ENCODE data around the gene LRRC75A. TPM values are rescaled to one million over a fixed set of nuclear protein-coding genes. Genes with fewer than 3 reads are reported as not detected.

The LRRC75A gene
- total and polyA plus RNA-seq, 4 experiments from 2014 or later: 0.72 to 5.7 (median 4.0) TPM

DNA sequence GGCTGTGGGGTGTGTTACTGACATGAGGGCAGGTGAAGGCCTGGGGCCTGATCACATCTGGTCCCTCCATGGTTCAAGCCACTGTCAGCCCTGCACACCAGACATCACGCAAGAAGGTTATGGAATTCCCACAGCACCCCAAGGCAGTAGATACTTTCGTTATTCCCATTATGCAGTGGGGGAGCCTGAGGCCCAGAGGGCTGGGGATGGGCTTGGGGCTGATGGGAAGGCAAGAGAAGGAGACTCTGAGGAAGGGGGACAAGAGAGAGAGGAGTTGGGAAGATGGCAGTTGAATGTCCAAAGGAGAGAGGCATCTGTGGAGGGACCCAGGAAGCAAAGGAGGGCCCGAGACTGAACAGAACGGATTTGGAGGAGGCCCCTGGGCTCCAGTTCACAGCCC, 42.0 kb downstream of the LRRC75A start:
- intact Hi-C loops (cut with micrococcal nuclease): loop anchor here (5.0 kb wide), 1 partner anchor 68 kb away; the partner anchor contains the start of gene UBB
- Histone ChIP-seq H3K27me3 (ENCODE audit: insufficient read depth, low read length) (no peaks in the 10 kb centered on the region), H3K9me3 (ENCODE audit: control insufficient read depth in 1 of 2, low read length in 2 of 2) (no peaks in the 10 kb centered on the region), H3K36me3 (ENCODE audit: insufficient read depth, low read length) (peaks cover 5% of the 10 kb centered on the region), H3K27ac (ENCODE audit: low read depth, low read length) (no peak overlapping the region), H3K4me1 (ENCODE audit: insufficient read depth, low read length) (no peaks in the 10 kb centered on the region), H3K4me3 (ENCODE audit: low read length in 2 of 2) (no peak overlapping the region)
- H3K36me3 Mint-ChIP-seq: peaks cover 7 to 39% of the 10 kb centered on the region in 2 donors
- peaks cover 0 to 3% (median 0%) of the 10 kb centered on the region in 8 donors for H3K9me3 Mint-ChIP-seq
- POLR2A ChIA-PET (ENCODE audit: partially characterized antibody): interaction anchor here (6.7 kb wide), 1 partner anchor 10 kb away, joined by 34 read pairs; no protein-coding TSS in a partner anchor
- H3K27ac Mint-ChIP-seq: peak overlapping the region in 3 of 7 donors; percentile 12 to 78 (median 72)
- CTCF ChIA-PET (ENCODE audit: partially characterized antibody): interaction anchor here (2.8 to 7.6 kb wide), 3 partner anchors 10 to 71 kb away, joined by 11 to 144 read pairs (median 71); no protein-coding TSS in a partner anchor
- DNase-seq: peak in 1 of 5 donors; percentile 9
- peaks cover 2 to 31% (median 15%) of the 10 kb centered on the region in 4 donors for H3K4me1 Mint-ChIP-seq
- no peaks in the 10 kb centered on the region for H3K27me3 Mint-ChIP-seq
- H3K4me3 Mint-ChIP-seq: no peak overlapping the region

- intact Hi-C loops (cut with micrococcal nuclease): no loop called here
- no peaks in the 10 kb centered on the region for H3K4me1 ChIP-seq (ENCODE audit: insufficient read depth, low read length)
- POLR2A ChIA-PET (ENCODE audit: partially characterized antibody): interaction anchor here (6.7 kb wide), 1 partner anchor 9 kb away, joined by 34 read pairs; no protein-coding TSS in a partner anchor
- Mint-ChIP-seq H3K27ac (peak overlapping the region in 2 of 7 donors; percentile 27 to 48), H3K36me3 (peaks cover 9 to 43% of the 10 kb centered on the region in 2 donors), H3K9me3 (peaks cover 0 to 3% (median 0%) of the 10 kb centered on the region in 8 donors), H3K4me3 (no peak overlapping the region), H3K4me1 (peaks cover 4 to 35% (median 16%) of the 10 kb centered on the region in 4 donors), H3K27me3 (no peaks in the 10 kb centered on the region)
- no peak overlapping the region for H3K4me3 ChIP-seq (ENCODE audit: low read length in 2 of 2)
- DNase-seq: peak in 1 of 5 donors; percentile 22
- H3K27ac ChIP-seq (ENCODE audit: low read depth, low read length): no peak overlapping the region
- no peaks in the 10 kb centered on the region for H3K9me3 ChIP-seq (ENCODE audit: control insufficient read depth in 1 of 2, low read length in 2 of 2)
- CTCF ChIA-PET (ENCODE audit: partially characterized antibody): interaction anchor here (0.6 to 7.6 kb wide), 2 partner anchors 63 to 71 kb away, joined by 3 to 144 read pairs; no protein-coding TSS in a partner anchor
- H3K36me3 ChIP-seq (ENCODE audit: insufficient read depth, low read length): peaks cover 5% of the 10 kb centered on the region
- no peaks in the 10 kb centered on the region for H3K27me3 ChIP-seq (ENCODE audit: insufficient read depth, low read length)
Observed at GRCh38 chr17:16449121-16449570, 42.8 kb downstream of the LRRC75A start.

DNA sequence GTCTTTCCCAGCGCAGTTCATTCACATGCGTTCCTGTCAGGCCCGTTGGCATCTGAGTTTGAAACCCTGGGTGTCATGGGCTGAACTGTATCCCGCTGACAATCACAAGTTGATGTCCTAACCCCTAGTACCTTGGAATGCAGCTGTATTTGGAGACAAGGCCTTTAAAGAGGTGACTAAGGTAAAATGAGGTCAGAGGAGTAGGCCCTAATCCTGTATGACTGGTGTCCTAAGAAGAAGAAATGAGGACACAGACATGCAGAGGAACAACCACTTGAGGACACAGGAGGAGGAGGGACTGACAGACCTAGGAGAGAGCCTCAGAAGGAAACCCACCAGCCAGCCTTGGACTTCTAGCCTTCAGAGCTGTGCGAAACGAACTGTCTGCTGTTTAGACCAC, 43.5 kb downstream of the LRRC75A start:
- Mint-ChIP-seq H3K36me3 (peaks cover 10 to 45% of the 10 kb centered on the region in 2 donors), H3K27me3 (no peaks in the 10 kb centered on the region), H3K4me1 (peaks cover 4 to 33% (median 15%) of the 10 kb centered on the region in 4 donors), H3K27ac (peak overlapping the region in 2 of 7 donors; percentile 27 to 83), H3K4me3 (no peak overlapping the region), H3K9me3 (peaks cover 0 to 3% (median 0%) of the 10 kb centered on the region in 8 donors)
- no peaks in the 10 kb centered on the region for H3K9me3 ChIP-seq (ENCODE audit: control insufficient read depth in 1 of 2, low read length in 2 of 2)
- CTCF ChIA-PET (ENCODE audit: partially characterized antibody): no interaction called here
- intact Hi-C loops (cut with micrococcal nuclease): no loop called here
- peak in 1 of 5 donors; percentile 1 for DNase-seq
- H3K27me3 ChIP-seq (ENCODE audit: insufficient read depth, low read length): no peaks in the 10 kb centered on the region
- H3K36me3 ChIP-seq (ENCODE audit: insufficient read depth, low read length): peaks cover 6% of the 10 kb centered on the region
- H3K4me3 ChIP-seq (ENCODE audit: low read length in 2 of 2): no peak overlapping the region
- POLR2A ChIA-PET (ENCODE audit: partially characterized antibody): interaction anchor here (6.7 kb wide), 1 partner anchor 8 kb away, joined by 34 read pairs; no protein-coding TSS in a partner anchor
- H3K4me1 ChIP-seq (ENCODE audit: insufficient read depth, low read length): no peaks in the 10 kb centered on the region
- no peak overlapping the region for H3K27ac ChIP-seq (ENCODE audit: low read depth, low read length)

DNA sequence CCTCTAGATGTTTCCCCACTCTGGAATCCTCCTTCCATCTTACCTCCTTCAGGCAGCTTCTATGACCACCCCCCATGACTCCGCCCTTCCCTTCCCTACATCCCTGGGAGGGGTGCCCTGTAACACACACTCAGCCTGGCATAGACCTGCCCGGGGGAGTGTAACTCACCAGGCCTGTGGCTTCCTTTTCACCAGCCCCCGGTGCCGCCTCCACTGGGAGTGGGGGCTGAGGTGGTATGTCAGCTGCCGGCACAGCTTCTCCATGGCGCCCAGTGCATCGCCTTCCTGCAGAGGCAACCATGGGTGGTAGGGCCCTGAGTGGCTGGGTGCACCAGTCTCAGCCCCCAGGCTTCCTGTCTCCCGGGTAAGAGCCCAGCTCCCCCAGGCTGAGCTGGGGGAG, 44.3 kb downstream of the LRRC75A start:
- DNase-seq: peak in 1 of 5 donors; percentile 22
- peak overlapping the region in 3 of 7 donors; percentile 27 to 64 (median 29) for H3K27ac Mint-ChIP-seq
- CTCF ChIA-PET (ENCODE audit: partially characterized antibody): no interaction called here

GRCh38 chr17:16446338-16446983, 45.5 kb downstream of the LRRC75A start:
- Histone ChIP-seq H3K36me3 (ENCODE audit: insufficient read depth, low read length) (peaks cover 24% of the 10 kb centered on the region), H3K4me3 (ENCODE audit: low read length in 2 of 2) (no peak overlapping the region), H3K27me3 (ENCODE audit: insufficient read depth, low read length) (no peaks in the 10 kb centered on the region), H3K4me1 (ENCODE audit: insufficient read depth, low read length) (peaks cover 18% of the 10 kb centered on the region), H3K27ac (ENCODE audit: low read depth, low read length) (no peak overlapping the region), H3K9me3 (ENCODE audit: control insufficient read depth in 1 of 2, low read length in 2 of 2) (no peaks in the 10 kb centered on the region)
- H3K4me1 Mint-ChIP-seq: peaks cover 11 to 45% (median 24%) of the 10 kb centered on the region in 4 donors
- H3K4me3 Mint-ChIP-seq: peak overlapping the region in 2 of 8 donors; percentile 27 to 29
- H3K27me3 Mint-ChIP-seq: no peaks in the 10 kb centered on the region
- intact Hi-C loops (cut with micrococcal nuclease): no loop called here
- CTCF ChIA-PET (ENCODE audit: partially characterized antibody): interaction anchor here (0.9 to 1.4 kb wide), 2 partner anchors 83 to 90 kb away, joined by 4 read pairs; no protein-coding TSS in a partner anchor
- POLR2A ChIA-PET (ENCODE audit: partially characterized antibody): interaction anchor here (1.0 kb wide), 1 partner anchor 10 kb away, joined by 3 read pairs; no protein-coding TSS in a partner anchor
- H3K36me3 Mint-ChIP-seq: peaks cover 24 to 62% of the 10 kb centered on the region in 2 donors
- H3K27ac Mint-ChIP-seq: peak overlapping the region in 4 of 7 donors; percentile 60 to 92 (median 80)
- peak in 1 of 5 donors; percentile 8 for DNase-seq
- no peaks in the 10 kb centered on the region for H3K9me3 Mint-ChIP-seq

More for the DNA sequence above, 44.3 kb downstream of the LRRC75A start:
- Mint-ChIP-seq H3K27me3 (no peaks in the 10 kb centered on the region), H3K4me1 (peaks cover 2 to 33% (median 14%) of the 10 kb centered on the region in 4 donors), H3K36me3 (peaks cover 16 to 50% of the 10 kb centered on the region in 2 donors), H3K9me3 (no peaks in the 10 kb centered on the region), H3K4me3 (no peak overlapping the region)
- intact Hi-C loops (cut with micrococcal nuclease): no loop called here
- Histone ChIP-seq H3K4me3 (ENCODE audit: low read length in 2 of 2) (no peak overlapping the region), H3K36me3 (ENCODE audit: insufficient read depth, low read length) (peaks cover 14% of the 10 kb centered on the region), H3K9me3 (ENCODE audit: control insufficient read depth in 1 of 2, low read length in 2 of 2) (no peaks in the 10 kb centered on the region), H3K27ac (ENCODE audit: low read depth, low read length) (no peak overlapping the region), H3K4me1 (ENCODE audit: insufficient read depth, low read length) (peaks cover 6% of the 10 kb centered on the region), H3K27me3 (ENCODE audit: insufficient read depth, low read length) (no peaks in the 10 kb centered on the region)
- POLR2A ChIA-PET (ENCODE audit: partially characterized antibody): interaction anchor here (6.7 kb wide), 1 partner anchor 8 kb away, joined by 34 read pairs; no protein-coding TSS in a partner anchor

DNA sequence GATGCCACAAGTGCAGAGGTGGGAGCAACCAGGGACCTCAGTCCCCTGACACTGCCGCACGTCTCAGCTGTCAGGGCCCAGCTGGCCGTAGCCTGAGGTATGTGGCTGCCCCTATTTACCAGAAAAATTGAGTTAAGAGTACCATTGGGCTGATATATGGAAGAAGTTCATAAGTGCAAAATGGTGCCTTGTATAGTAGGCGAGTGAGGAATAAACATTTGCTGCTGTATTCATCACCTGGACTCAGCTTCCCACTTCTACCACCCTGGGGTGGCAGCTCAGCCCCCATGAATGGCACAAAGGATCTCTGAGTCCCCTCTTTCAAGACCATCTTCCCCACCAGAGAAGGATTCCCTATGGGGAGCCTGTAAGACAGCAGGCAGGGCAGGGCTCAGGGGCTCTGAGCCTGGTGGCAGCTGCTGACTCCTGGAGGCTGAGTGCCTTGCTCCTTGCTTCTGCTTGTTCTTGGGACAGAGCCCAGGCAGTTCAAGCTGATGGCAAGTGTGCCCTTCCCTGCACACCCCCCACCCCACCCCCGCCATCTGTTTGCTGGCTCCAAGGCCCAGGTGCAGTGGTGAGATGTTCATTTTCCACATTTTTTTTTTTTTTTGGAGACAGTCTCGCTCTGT, 47.6 kb downstream of the LRRC75A start:
- Histone ChIP-seq H3K36me3 (ENCODE audit: insufficient read depth, low read length) (peaks cover 24% of the 10 kb centered on the region), H3K4me1 (ENCODE audit: insufficient read depth, low read length) (peaks cover 38% of the 10 kb centered on the region), H3K4me3 (ENCODE audit: low read length in 2 of 2) (no peak overlapping the region), H3K27ac (ENCODE audit: low read depth, low read length) (no peak overlapping the region), H3K27me3 (ENCODE audit: insufficient read depth, low read length) (no peaks in the 10 kb centered on the region), H3K9me3 (ENCODE audit: control insufficient read depth in 1 of 2, low read length in 2 of 2) (no peaks in the 10 kb centered on the region)
- intact Hi-C loops (cut with micrococcal nuclease): no loop called here
- ChIA-PET CTCF (ENCODE audit: partially characterized antibody) (interaction anchor here (0.8 to 2.8 kb wide), 3 partner anchors 8 to 29 kb away, joined by 3 to 10 read pairs (median 5); partner anchors contain the start of gene TRPV2), POLR2A (ENCODE audit: partially characterized antibody) (interaction anchor here (1.8 to 2.3 kb wide), 2 partner anchors 61 to 63 kb away, joined by 3 to 9 read pairs; partner anchors contain the start of gene UBB)
- Mint-ChIP-seq H3K4me1 (peaks cover 28 to 59% (median 40%) of the 10 kb centered on the region in 4 donors), H3K27ac (peak overlapping the region in 5 of 7 donors; percentile 7 to 72 (median 50)), H3K9me3 (no peaks in the 10 kb centered on the region), H3K4me3 (no peak overlapping the region), H3K36me3 (peaks cover 32 to 72% of the 10 kb centered on the region in 2 donors), H3K27me3 (no peaks in the 10 kb centered on the region)
- peak in 1 of 5 donors; percentile 33 for DNase-seq
